GM12891 (cell line): Measurements from ENCODE around the gene CHMP1B.

ENCODE experiments used
- POLR2A ChIP-seq: IDR thresholded peaks from 2 replicates; pipeline ENCODE4 v1.6.1; 2011; ENCODE audit warnings: low read depth, low read length, control low read depth
- POLR2AphosphoS5 ChIP-seq: IDR thresholded peaks from 2 replicates; pipeline ENCODE4 v1.6.1; 2011; ENCODE audit warnings: low read depth, low read length, control low read depth
- POU2F2 ChIP-seq: IDR thresholded peaks from 2 replicates; pipeline ENCODE4 v1.6.1; 2011; ENCODE audit warnings: low read depth, mild to moderate bottlenecking, control low read depth, low read length, moderate library complexity
- SPI1 ChIP-seq: IDR thresholded peaks from 2 replicates; pipeline ENCODE4 v1.6.1; 2011; ENCODE audit warnings: low read depth, low read length, control low read depth

DNA sequence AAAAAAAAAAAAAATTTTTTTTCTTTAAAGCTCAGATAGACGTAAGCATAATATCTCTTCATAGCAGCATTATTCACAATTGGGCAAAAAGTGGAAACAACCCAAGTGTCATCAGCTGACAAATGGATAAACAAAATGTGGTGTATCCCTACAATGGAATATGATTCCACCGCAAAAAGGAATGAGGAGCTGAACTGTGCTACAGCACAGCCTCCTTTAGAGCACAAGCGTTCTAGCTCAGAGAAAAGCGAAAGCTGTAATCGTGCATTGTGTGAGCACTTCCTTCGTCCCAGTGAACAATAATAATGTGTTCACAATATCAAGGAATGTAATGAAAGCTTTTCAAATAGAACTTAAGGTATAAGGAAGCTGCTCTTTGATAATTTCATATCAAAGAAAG lies 11.7 kb upstream of the CHMP1B start:
- TF ChIP-seq POLR2AphosphoS5, result no peak
- TF ChIP-seq POLR2A, result no peak
- no peak for TF ChIP-seq SPI1
- no peak for TF ChIP-seq POU2F2
